ENCODE measurements around the gene PTPRT.

Gene PTPRT

GRCh38 chr20:42598581-42598980 is 591.1 kb downstream of the PTPRT start:
- H3K9me3 ChIP-seq (ENCODE audit: low read depth, low read length) = no peaks in the 10 kb centered on the region

GRCh38 chr20:42595625-42596024 is 594.1 kb downstream of the PTPRT start:
- Histone ChIP-seq H3K4me3 (no peak overlapping the region), H3K9ac (ENCODE audit: insufficient read length) (no peak overlapping the region), H3K36me3 (ENCODE audit: insufficient read depth, low read length) (no peaks in the 10 kb centered on the region), H3K9me3 (ENCODE audit: low read depth, low read length) (no peaks in the 10 kb centered on the region), H3K27ac (no peak overlapping the region)
- TF ChIP-seq EZH2 (IDR thresholded peaks at IDR 0.05) (no peak), FOXP2 (optimal IDR thresholded peaks at IDR 0.05; ENCODE audit: control extremely low read depth, extremely low read length, insufficient read depth) (no peak), POLR2AphosphoS5 (IDR thresholded peaks at IDR 0.05; ENCODE audit: borderline replicate concordance, low read depth, low read length) (no peak)
- no peak for DNase-seq (ENCODE audit: low read depth, low spot score)

More at GRCh38 chr20:42598581-42598980, 591.1 kb downstream of the PTPRT start:
- no peak overlapping the region for H3K9ac ChIP-seq (ENCODE audit: insufficient read length)
- no peaks in the 10 kb centered on the region for H3K36me3 ChIP-seq (ENCODE audit: insufficient read depth, low read length)
- TF ChIP-seq FOXP2 (optimal IDR thresholded peaks at IDR 0.05; ENCODE audit: control extremely low read depth, extremely low read length, insufficient read depth) (no peak), POLR2AphosphoS5 (IDR thresholded peaks at IDR 0.05; ENCODE audit: borderline replicate concordance, low read depth, low read length) (no peak), EZH2 (IDR thresholded peaks at IDR 0.05) (no peak)
- H3K27ac ChIP-seq = no peak overlapping the region
- no peak for DNase-seq (ENCODE audit: low read depth, low spot score)
- H3K4me3 ChIP-seq = no peak overlapping the region

- no peak for DNase-seq (ENCODE audit: low read depth, low spot score)
- no peaks in the 10 kb centered on the region for H3K36me3 ChIP-seq (ENCODE audit: insufficient read depth, low read length)
- TF ChIP-seq FOXP2 (optimal IDR thresholded peaks at IDR 0.05; ENCODE audit: control extremely low read depth, extremely low read length, insufficient read depth) (no peak), POLR2AphosphoS5 (IDR thresholded peaks at IDR 0.05; ENCODE audit: borderline replicate concordance, low read depth, low read length) (no peak), EZH2 (IDR thresholded peaks at IDR 0.05) (no peak)
Observed at GRCh38 chr20:42594659-42595058, 595.0 kb downstream of the PTPRT start.

GRCh38 chr20:42594011-42594410 is 595.7 kb downstream of the PTPRT start:
- Histone ChIP-seq H3K27ac (no peak overlapping the region), H3K36me3 (ENCODE audit: insufficient read depth, low read length) (no peaks in the 10 kb centered on the region), H3K9ac (ENCODE audit: insufficient read length) (no peak overlapping the region), H3K4me3 (no peak overlapping the region), H3K9me3 (ENCODE audit: low read depth, low read length) (no peaks in the 10 kb centered on the region)
- no peak for TF ChIP-seq POLR2AphosphoS5 (IDR thresholded peaks at IDR 0.05; ENCODE audit: borderline replicate concordance, low read depth, low read length)
- DNase-seq (ENCODE audit: low read depth, low spot score) = no peak

More at GRCh38 chr20:42594659-42595058, 595.0 kb downstream of the PTPRT start:
- Histone ChIP-seq H3K27ac (no peak overlapping the region), H3K9me3 (ENCODE audit: low read depth, low read length) (no peaks in the 10 kb centered on the region), H3K4me3 (no peak overlapping the region), H3K9ac (ENCODE audit: insufficient read length) (no peak overlapping the region)

- H3K9ac ChIP-seq (ENCODE audit: insufficient read length) = no peak overlapping the region
- no peaks in the 10 kb centered on the region for H3K9me3 ChIP-seq (ENCODE audit: low read depth, low read length)
- TF ChIP-seq EZH2 (IDR thresholded peaks at IDR 0.05) (no peak), FOXP2 (optimal IDR thresholded peaks at IDR 0.05; ENCODE audit: control extremely low read depth, extremely low read length, insufficient read depth) (no peak), POLR2AphosphoS5 (IDR thresholded peaks at IDR 0.05; ENCODE audit: borderline replicate concordance, low read depth, low read length) (no peak)
- no peak for DNase-seq (ENCODE audit: low read depth, low spot score)
- H3K36me3 ChIP-seq (ENCODE audit: insufficient read depth, low read length) = no peaks in the 10 kb centered on the region
- no peak overlapping the region for H3K27ac ChIP-seq
- H3K4me3 ChIP-seq = no peak overlapping the region
Observed at GRCh38 chr20:42589976-42590639, 599.6 kb downstream of the PTPRT start.

- Histone ChIP-seq H3K36me3 (ENCODE audit: insufficient read depth, low read length) (no peaks in the 10 kb centered on the region), H3K9ac (ENCODE audit: insufficient read length) (no peak overlapping the region), H3K4me3 (no peak overlapping the region), H3K9me3 (ENCODE audit: low read depth, low read length) (no peaks in the 10 kb centered on the region), H3K27ac (no peak overlapping the region)
- TF ChIP-seq FOXP2 (optimal IDR thresholded peaks at IDR 0.05; ENCODE audit: control extremely low read depth, extremely low read length, insufficient read depth) = no peak
- no peak for TF ChIP-seq EZH2 (IDR thresholded peaks at IDR 0.05)
- no peak for TF ChIP-seq POLR2AphosphoS5 (IDR thresholded peaks at IDR 0.05; ENCODE audit: borderline replicate concordance, low read depth, low read length)
- DNase-seq (ENCODE audit: low read depth, low spot score) = no peak
Observed at GRCh38 chr20:42588847-42589246, 600.9 kb downstream of the PTPRT start.

GRCh38 chr20:42587427-42587826 is 602.3 kb downstream of the PTPRT start:
- Histone ChIP-seq H3K9ac (ENCODE audit: insufficient read length) (no peak overlapping the region), H3K4me3 (no peak overlapping the region), H3K9me3 (ENCODE audit: low read depth, low read length) (no peaks in the 10 kb centered on the region), H3K36me3 (ENCODE audit: insufficient read depth, low read length) (no peaks in the 10 kb centered on the region), H3K27ac (no peak overlapping the region)
- DNase-seq (ENCODE audit: low read depth, low spot score) = no peak
- TF ChIP-seq EZH2 (IDR thresholded peaks at IDR 0.05) (no peak), POLR2AphosphoS5 (IDR thresholded peaks at IDR 0.05; ENCODE audit: borderline replicate concordance, low read depth, low read length) (no peak), FOXP2 (optimal IDR thresholded peaks at IDR 0.05; ENCODE audit: control extremely low read depth, extremely low read length, insufficient read depth) (no peak)

GRCh38 chr20:42581311-42581710 is 608.4 kb downstream of the PTPRT start:
- Histone ChIP-seq H3K9ac (ENCODE audit: insufficient read length) (no peak overlapping the region), H3K4me3 (no peak overlapping the region), H3K9me3 (ENCODE audit: low read depth, low read length) (no peaks in the 10 kb centered on the region), H3K36me3 (ENCODE audit: insufficient read depth, low read length) (no peaks in the 10 kb centered on the region), H3K27ac (no peak overlapping the region)
- TF ChIP-seq EZH2 (IDR thresholded peaks at IDR 0.05) (no peak), POLR2AphosphoS5 (IDR thresholded peaks at IDR 0.05; ENCODE audit: borderline replicate concordance, low read depth, low read length) (no peak)
- DNase-seq (ENCODE audit: low read depth, low spot score) = no peak

GRCh38 chr20:42576167-42576566 is 613.5 kb downstream of the PTPRT start:
- no peak overlapping the region for H3K4me3 ChIP-seq
- DNase-seq (ENCODE audit: low read depth, low spot score) = no peak
- H3K36me3 ChIP-seq (ENCODE audit: insufficient read depth, low read length) = no peaks in the 10 kb centered on the region
- H3K9me3 ChIP-seq (ENCODE audit: low read depth, low read length) = no peaks in the 10 kb centered on the region
- no peak overlapping the region for H3K9ac ChIP-seq (ENCODE audit: insufficient read length)
- TF ChIP-seq EZH2 (IDR thresholded peaks at IDR 0.05) = no peak
- TF ChIP-seq FOXP2 (optimal IDR thresholded peaks at IDR 0.05; ENCODE audit: control extremely low read depth, extremely low read length, insufficient read depth) = no peak
- no peak for TF ChIP-seq POLR2AphosphoS5 (IDR thresholded peaks at IDR 0.05; ENCODE audit: borderline replicate concordance, low read depth, low read length)
- no peak overlapping the region for H3K27ac ChIP-seq
